NCI-H1694 (cell line): Measurements from ENCODE around the gene DNASE1L3.
"Not testable (repeated sequence)": the region's sequence is repeated elsewhere in the genome, so short reads cannot be mapped to it uniquely, and the experiment has no call there.

Experiments
- DNase-seq: peaks from one replicate; lab custom pipeline; 2025; lab: John Stamatoyannopoulos, UW

The DNASE1L3 gene

DNA sequence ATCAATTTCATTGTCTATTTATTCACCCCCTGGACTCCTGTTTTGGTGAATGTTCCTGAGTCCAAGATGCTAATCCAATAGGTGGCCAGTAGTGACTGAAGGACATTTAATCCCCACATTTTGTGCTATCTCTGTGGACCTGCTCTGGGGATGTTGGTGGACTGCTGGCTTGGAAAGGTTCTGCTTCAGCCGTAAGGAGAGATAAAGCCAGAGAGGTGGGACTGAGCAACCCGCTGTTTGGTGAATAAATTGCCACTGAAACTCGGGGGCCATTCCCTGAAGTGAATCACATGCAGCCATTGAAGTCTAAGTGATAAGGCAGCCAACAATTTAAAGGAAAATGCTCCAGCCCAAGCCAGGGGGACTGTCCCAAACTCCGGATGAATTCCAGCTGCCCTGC is 25.2 kb upstream of the DNASE1L3 start:
- no peak for DNase-seq

GRCh38 chr3:58234516-58234931 is 23.8 kb upstream of the DNASE1L3 start:
- DNase-seq = peak; percentile 81

GRCh38 chr3:58231666-58232065 is 20.9 kb upstream of the DNASE1L3 start:
- peak; percentile 35 for DNase-seq

DNA sequence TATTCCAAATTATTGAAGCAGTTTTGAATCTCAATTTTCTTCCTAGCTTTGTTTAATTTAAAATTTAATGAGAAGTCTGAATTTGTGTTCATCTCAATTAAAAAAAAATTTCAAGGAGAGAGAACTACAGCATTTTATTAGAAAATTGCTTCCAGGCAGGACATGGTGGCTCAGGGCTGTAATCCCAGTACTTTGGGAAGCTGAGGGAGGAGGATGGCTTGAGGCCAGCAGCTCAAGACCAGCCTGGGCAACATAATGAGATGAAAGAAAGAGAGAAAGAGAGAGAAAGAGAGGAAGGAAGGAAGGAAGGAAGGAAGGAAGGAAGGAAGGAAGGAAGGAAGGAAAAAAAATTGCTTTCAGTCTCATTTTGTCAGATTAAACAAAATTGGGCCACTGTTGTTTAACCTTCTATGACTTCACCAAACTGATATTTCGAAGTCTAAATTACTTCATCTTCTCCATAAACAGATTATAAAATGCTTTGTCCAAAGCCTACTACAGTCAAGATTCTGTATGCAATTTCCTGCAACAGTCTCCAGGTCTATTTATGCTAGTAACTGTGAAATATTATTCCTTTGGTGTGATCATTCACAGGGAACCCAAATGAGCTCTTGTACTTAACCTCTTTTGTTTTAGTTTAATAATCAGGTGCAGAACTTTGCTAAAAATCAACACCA is 20.2 kb upstream of the DNASE1L3 start:
- DNase-seq = no peak

DNA sequence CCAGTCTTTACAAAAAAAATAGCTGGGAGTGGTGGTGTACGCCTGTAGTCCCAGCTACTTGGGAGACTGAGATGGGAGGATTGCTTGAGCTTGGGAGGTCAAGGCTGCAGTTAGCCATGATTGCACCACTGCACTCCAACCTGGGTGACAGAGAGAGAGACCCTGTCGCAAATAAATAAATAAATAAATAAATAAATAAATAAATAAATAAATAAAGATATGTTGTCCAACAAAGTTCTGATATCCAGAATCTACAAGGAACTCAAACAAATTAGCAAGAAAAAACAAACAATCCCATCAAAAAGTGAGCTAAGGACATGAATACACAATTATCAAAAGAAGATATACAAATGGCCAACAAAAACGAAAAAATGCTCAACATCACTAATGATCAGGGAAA is 17.2 kb upstream of the DNASE1L3 start:
- DNase-seq = not testable (repeated sequence)

GRCh38 chr3:58223855-58224254 is 13.1 kb upstream of the DNASE1L3 start:
- no peak for DNase-seq

GRCh38 chr3:58222161-58222724 is 11.5 kb upstream of the DNASE1L3 start:
- no peak for DNase-seq

DNA sequence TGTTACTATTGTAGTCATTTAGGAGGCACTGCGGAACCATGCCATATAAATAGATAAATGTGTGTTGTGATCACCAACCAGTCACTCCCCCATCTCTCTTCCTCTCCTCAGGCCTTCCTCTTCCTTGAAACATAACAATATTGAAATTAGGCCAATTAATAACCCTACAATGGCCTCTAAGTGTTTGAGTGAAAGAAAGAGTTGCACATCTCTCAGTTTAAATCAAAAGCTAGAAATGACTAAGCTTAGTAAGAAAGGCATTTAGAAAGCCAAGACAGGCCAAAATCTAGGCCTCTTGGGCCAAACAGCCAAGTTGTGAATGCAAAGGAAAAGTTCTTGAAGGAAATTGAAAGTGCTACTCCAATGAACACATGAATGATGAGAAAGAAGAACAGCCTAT is 8.1 kb upstream of the DNASE1L3 start:
- no peak for DNase-seq

DNA sequence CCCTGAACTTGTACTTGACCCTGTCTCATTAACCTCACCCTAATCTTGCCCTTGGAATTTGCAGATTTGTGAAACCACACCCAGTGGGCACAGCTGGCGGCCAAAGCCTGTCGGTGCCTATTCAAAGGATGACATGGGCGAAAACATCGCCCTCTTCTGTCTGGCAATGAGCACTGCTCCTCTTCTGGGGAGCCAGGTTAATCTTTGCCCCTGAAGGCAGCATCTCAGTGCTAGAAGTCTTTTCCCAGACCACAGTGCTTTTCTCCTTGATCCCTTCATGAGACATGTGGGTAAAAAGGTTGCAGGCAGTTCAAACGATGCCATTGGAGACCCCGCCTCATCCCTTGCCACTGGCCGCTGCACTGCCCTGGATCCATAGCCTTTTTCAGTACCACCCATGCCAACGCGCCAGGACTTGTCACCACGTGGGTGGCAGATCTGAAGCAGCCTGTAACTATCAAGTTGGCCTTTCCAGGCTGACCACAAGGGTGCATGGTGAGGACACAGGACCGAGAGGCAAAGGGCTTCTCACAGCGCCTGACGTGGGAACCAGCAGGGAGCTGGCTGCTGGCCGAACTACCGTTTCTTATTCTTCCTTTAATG is 6.5 kb upstream of the DNASE1L3 start:
- DNase-seq = no peak

DNA sequence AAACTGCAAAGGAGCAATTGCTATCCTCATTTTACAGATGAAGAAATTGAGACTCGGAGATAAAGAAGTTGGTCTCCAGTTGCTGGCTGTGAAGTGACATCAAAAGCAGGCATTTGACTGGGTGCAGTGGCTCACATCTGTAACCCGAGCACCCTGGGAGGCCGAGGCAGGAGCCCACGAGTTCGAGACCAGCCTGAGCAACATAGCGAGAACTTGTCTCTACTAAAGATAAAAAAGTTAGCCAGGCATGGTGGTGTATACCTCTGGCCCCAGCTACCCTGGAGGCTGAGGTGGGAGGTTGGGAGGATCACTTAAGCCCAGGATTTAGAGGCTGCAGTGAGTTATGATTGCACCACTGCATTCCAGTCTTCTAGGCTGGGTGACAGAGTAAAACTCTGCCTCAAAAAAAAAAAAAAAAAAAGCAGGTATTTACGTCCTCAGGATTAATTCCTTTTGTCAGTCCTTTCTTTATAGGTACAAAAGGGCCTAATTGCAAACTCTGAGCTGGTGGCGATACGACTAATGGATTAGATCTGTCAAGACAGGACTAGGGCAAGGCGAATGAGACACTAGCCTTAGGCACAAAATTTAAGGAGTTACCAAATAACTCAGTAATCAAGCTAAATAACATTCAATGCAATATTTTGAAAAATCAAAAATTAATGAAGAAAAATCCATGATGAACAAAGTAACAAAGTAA is 5.9 kb upstream of the DNASE1L3 start:
- DNase-seq = no peak

DNA sequence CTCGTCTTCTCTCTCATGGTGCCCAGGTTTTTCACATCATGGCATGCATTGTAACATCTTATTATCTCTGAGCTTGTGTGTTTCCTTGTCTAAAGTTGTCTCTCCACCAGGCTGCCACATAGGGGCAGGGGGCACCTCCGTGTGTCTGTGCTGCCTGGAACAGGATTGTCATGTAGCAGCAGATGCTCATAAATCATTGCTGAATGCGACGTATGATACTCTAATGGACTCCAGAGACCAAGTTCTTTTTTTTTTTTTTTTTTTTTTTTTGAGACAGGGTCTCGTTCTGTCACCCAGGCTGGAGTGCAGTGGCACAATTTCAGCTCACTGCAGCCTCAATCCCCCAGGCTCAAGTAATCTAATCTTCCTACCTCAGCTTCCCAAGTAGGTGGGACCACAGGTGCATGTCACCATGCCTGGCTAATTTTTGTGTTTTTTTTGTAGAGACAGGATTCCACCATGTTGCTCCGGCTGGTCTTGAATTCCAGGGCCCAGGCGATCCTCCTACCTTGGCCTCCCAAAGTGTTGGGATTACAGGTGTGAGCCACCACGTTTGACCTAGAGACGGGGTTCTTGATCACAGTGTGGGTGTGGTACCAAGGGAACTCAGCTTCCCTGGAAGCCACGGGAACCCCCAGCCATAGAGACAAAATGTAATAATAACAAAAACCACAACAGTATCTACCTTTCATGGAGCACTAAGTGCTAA is 4.7 kb upstream of the DNASE1L3 start:
- DNase-seq = no peak

DNA sequence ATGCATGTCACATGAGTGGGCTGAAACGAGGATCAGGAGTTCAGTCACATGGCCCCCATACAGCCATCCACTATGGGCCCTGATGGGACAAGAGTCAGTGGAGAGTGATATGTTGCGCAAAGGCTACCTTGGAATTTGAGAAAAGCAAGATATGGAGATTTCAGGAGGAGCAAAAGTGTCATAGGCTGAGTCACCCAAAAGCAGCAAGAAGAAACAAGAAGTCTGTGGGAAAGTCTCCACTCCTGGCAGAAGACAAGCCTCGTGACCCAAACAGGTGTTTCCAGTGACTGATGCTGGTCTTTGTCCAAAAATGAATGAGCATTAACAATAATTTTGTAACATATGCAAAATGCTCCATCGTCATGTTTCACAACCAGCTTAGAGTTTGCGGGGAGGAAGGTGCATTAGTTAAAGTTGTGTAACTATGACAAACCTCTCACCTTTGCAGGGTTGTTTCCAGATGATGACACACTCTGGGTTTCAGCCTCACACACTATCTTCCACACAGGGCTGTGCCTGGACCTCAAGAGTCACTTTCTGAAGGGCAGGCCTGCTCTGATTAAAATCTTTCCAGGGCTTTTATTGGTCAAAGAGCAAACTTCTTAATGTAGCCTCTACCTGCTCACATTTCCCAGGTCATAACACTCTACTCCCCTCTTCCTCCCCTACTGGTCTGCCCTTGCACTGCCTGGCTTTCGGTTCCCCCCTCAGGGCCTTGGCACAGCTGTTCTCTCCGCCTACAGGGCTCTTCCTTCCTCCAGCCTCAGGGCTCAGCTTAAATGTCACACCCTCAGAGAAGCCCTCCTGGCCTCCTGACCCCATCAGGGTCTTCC is 3.9 kb upstream of the DNASE1L3 start:
- DNase-seq = no peak

DNA sequence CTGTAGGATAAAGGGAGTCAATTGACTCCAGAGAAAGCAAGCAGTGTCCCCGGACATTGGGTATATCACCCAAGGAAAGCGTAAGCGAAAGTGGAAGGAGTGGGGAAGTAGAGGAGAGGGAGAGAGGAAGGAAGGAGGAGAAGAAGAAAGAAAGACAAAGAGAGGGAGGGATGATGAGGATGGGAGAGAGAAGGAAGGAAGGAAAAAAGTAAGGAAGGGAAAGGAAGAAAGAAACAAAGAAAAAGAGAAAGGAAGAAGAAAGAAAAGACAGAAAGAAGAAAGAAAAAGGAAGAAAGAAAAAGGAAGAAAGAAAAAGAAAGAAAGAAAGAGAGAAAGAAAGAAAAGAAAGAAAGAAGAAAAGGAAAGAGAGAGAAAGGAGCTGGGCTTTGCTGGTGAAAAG is 839 bp downstream of the DNASE1L3 start:
- no peak for DNase-seq

GRCh38 chr3:58207954-58208353 is 2.8 kb downstream of the DNASE1L3 start:
- DNase-seq = no peak

DNA sequence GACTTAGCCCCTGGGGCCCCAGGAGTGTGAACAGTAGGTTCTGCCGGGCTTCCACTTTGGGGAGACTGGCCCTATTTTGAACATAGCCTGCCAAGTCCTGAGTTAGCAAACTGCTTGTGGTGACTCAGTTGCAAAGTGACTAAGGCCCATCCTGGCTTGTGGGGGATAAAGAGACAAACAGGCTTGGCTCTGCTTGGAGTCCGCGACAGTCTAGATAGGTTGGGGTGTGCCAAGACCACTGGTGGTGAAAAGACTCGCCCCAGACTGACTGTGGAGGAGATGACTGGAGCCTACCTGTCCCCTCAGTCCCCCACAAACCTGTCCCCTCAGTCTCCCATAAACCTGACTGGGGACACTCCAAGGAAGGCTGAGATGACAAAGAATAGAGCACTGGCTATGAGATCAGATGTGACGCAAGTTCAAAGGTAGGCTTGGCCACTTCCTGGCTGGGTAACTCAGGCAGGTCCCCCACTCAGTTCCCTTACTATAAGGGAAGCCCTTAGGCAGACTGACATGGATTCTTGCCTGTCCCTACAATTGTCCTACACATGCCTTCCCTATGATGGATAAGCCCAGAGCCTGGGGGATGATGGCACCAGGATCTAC is 4.3 kb downstream of the DNASE1L3 start:
- no peak for DNase-seq

GRCh38 chr3:58205981-58206380 is 4.8 kb downstream of the DNASE1L3 start:
- no peak for DNase-seq

- no peak for DNase-seq
These were observed 6.1 kb downstream of the DNASE1L3 start for GRCh38 chr3:58204720-58205119.

DNA sequence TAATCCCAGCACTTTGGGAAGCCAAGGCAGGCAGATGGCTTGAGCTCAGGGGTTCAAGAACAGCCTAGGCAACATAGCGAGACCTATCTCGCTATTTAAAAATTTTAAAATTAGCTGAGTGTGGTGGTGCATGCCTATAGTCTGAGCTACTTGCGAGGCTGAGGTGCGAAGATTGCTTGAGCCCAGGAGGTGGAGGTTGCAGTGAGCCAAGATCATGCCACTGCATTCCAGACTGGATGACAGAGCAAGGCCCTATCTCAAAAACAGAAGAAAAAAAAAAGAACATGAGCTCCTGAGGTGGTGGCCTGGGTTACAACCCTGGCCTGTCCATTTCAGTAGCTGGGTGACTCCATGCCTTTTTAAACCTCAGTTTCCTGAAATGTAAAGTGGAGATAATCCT is 7.2 kb downstream of the DNASE1L3 start:
- DNase-seq = no peak

GRCh38 chr3:58202917-58203360 is 7.8 kb downstream of the DNASE1L3 start:
- DNase-seq = no peak

DNA sequence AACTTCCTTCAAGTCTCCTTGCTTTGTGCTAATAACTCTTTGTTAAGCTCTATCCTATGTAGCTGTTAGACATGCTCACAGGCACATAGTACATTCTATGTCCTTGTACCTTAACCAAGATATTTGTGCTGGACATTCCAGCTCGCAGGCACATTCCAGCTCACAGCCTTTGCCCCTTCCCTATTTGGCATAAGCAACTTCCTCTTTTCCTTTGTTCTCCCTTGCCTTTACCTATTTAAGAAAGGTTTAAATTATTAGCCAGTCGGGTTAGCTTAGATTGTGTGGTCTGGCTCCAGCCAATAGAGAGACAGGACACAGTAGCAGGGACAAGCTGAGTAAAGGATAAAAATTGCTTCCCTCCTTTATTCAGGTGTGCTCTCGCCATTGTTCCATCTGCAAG is 9.3 kb downstream of the DNASE1L3 start:
- DNase-seq = not testable (repeated sequence)

- no peak for DNase-seq
These were observed 9.9 kb downstream of the DNASE1L3 start for GRCh38 chr3:58200846-58201355.
